Adrenal gland (tissue), 12 donors: Measurements from ENCODE around the gene USP25. TPM values are rescaled to one million over a fixed set of nuclear protein-coding genes. Genes with fewer than 3 reads are reported as not detected.
A peak's percentile ranks its signal among the peaks of the same experiment; 100 is the strongest.

Experiments used
- DNase-seq, 7 donors: peaks; one replicate each; pipeline ENCODE4 v3.0.0-alpha.2; 2019 to 2020
- H3K27ac ChIP-seq, 5 donors: fragments of 200-600 bp; sonication (generic) in 4 of 5; 1 replicate in 3 of 5; 2 replicates in 2 of 5; pipeline versions ENCODE4 v1.5.1 to v1.8.0; 2016 to 2020; ENCODE audit warnings: mild to moderate bottlenecking in 1 of 5
- H3K27me3 ChIP-seq: fragments of 200-600 bp; 2 replicates; pipeline ENCODE4 v1.8.0; 2021
- H3K36me3 ChIP-seq, 2 donors: fragments of 200-600 bp; replicated peaks in 1 of 2; 1 replicate in 1 of 2; 2 replicates in 1 of 2; pipeline versions ENCODE4 v1.5.1 to v1.8.0; 2018 to 2022
- H3K4me1 ChIP-seq, 2 donors: fragments of 200-600 bp; replicated peaks in 1 of 2; 1 replicate in 1 of 2; 2 replicates in 1 of 2; pipeline versions ENCODE4 v1.5.1 to v1.8.0; 2018 to 2021
- H3K4me3 ChIP-seq, 4 donors: fragments of 200-600 bp; sonication (generic) in 3 of 4; one replicate each; pipeline ENCODE4 v1.5.1; 2016 to 2018
- H3K9me3 ChIP-seq, 3 donors: fragments of 200-600 bp; sonication (generic) in 1 of 3; replicated peaks in 1 of 3; 1 replicate in 2 of 3; 2 replicates in 1 of 3; pipeline versions ENCODE4 v1.5.1 to v1.8.0; 2016 to 2021
- POLR2A ChIP-seq, 2 donors: fragments of 450-650 bp; IDR thresholded peaks; one replicate each; pipeline ENCODE4 v1.6.1; 2017; ENCODE audit warnings: antibody characterized with exemption in 2 of 2, mild to moderate bottlenecking in 2 of 2, moderate library complexity in 1 of 2
- WGBS, 4 donors: extraction: QIAGEN DNeasy Blood & Tissue Kit in 2 of 4; methylation state at CpG; one replicate each; pipeline versions ENCODE4 v1.1.5 to v1.1.7; 2013 to 2017; 5-methylcytosine and 5-hydroxymethylcytosine counted together
- intact Hi-C, 2 donors: fragments of 100-400 bp; cut with DNase I; formaldehyde crosslinking; loops; one replicate each; pipeline versions ENCODE4 v1.14.1 to v1.15.0; 2022 to 2023
- polyA plus RNA-seq, 3 donors: library from polyadenylated mRNA; stranded (reverse); fragments of 200-250 nt in 2 of 3; fragments of 350-450 nt in 1 of 3; fragmentation: Illumina TruSeq in 1 of 3; extraction: RNeasy Lipid Tissue Mini Kit (QIAGEN cat#74804) in 1 of 3; gene quantifications; one replicate each; pipeline ENCODE4 v1.2.3, GENCODE V29; 2013 to 2014
- total RNA-seq, 9 donors: library from RNA; depleted of rRNA in 4 of 9; stranded (reverse); fragments of >200 nt in 4 of 9; fragments of 120-200 nt in 1 of 9; fragmentation: NEBNext Ultra II Directional in 1 of 9; extraction: Animal tissue kit (Norgen Biotek cat#: 25700) in 1 of 9; gene quantifications; one replicate each; pipeline versions ENCODE4 v1.1.0 to v1.2.4, GENCODE V29; 2013 to 2023
- TF ChIP-seq, protein P1 (sequence below), 6 experiments: fragments of 450-650 bp in 4 of 6; fragments of 200-600 bp in 2 of 6; sonication (generic) in 1 of 6; IDR thresholded peaks; 1 replicate in 5 of 6; 2 replicates in 1 of 6; pipeline versions ENCODE4 v1.5.1 to v1.8.0; 2016 to 2021; ENCODE audit warnings: antibody characterized with exemption in 6 of 6, mild to moderate bottlenecking in 2 of 6, moderate library complexity in 1 of 6
- donor health status: healthy with polysubstance abuse.
- donor health status: Bipolar disorder and iron deficiency.
- donor health status: DM: yes; HTN: yes; CAD: no.
- donor health status: DM: no; HTN: no; CAD: no.
- donor health status: DM: no; HTN: no; CAD: no.
- donor health status: DM: yes; HTN: yes; CAD: no.

USP25 gene
- total and polyA plus RNA-seq, 12 donors: 11.8 to 47.4 (median 38.3) TPM

DNA sequence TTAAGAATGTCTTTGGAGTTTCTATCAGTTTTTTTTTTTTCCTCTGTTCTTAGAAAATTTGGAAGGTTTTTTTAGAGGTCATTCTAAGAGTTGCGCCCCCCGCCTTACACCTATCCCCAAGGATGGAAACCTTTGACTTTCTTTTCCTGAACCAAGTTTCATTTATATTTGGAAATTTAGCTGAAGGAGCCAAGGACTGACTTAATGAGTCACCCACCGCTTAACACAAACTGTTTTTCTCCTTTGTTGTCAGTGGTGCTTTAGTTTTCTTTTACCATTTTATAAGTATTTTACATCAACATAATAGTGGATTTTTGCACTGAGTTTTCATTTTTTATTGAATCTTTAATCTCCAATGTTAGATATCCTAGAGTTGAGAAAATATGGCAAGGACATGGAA is 25.3 kb downstream of the USP25 start:
- no peaks in the 10 kb centered on the region for H3K27me3 ChIP-seq
- peaks cover 15 to 37% of the 10 kb centered on the region in 2 donors for H3K4me1 ChIP-seq
- TF ChIP-seq POLR2A (IDR thresholded peaks at IDR 0.05): no peak
- TF ChIP-seq, protein P1, sequence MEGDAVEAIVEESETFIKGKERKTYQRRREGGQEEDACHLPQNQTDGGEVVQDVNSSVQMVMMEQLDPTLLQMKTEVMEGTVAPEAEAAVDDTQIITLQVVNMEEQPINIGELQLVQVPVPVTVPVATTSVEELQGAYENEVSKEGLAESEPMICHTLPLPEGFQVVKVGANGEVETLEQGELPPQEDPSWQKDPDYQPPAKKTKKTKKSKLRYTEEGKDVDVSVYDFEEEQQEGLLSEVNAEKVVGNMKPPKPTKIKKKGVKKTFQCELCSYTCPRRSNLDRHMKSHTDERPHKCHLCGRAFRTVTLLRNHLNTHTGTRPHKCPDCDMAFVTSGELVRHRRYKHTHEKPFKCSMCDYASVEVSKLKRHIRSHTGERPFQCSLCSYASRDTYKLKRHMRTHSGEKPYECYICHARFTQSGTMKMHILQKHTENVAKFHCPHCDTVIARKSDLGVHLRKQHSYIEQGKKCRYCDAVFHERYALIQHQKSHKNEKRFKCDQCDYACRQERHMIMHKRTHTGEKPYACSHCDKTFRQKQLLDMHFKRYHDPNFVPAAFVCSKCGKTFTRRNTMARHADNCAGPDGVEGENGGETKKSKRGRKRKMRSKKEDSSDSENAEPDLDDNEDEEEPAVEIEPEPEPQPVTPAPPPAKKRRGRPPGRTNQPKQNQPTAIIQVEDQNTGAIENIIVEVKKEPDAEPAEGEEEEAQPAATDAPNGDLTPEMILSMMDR (IDR thresholded peaks at IDR 0.05): no peak
- intact Hi-C loops: no loop called here
- H3K9me3 ChIP-seq: no peaks in the 10 kb centered on the region
- H3K4me3 ChIP-seq: peak overlapping the region in 1 of 4 donors; percentile 2
- DNase-seq: no peak
- H3K36me3 ChIP-seq: no peaks in the 10 kb centered on the region
- H3K27ac ChIP-seq: no peak overlapping the region
- WGBS, 4 donors: 35 to 60% (median 50%) methylated on average over 3 of the region's 3 CpGs

DNA sequence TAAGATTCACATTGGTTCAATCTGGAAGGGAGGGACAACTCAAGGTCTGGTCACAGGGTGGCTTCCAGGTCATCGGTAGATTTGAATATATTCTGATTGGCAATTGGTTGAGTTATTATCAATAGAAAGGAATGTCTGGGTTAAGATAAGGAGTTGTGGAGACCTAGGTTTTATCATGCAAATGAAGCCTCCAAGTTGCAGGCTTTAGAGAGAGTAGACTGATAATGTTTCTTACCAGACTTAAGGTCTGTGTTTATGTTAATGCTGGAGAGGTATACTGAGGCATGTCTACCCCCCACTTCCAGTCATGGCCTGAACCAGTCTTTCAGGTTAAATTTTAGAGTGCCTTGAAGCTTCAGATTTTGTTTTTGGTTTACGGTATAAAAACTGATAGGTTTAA is 29.7 kb downstream of the USP25 start:
- Histone ChIP-seq H3K4me1 (peaks cover 7 to 13% of the 10 kb centered on the region in 2 donors), H3K27me3 (no peaks in the 10 kb centered on the region), H3K9me3 (no peaks in the 10 kb centered on the region), H3K4me3 (no peak overlapping the region), H3K36me3 (no peaks in the 10 kb centered on the region), H3K27ac (no peak overlapping the region)
- 85 to 91% (median 87%) methylated on average over 2 of the region's 2 CpGs for WGBS, 4 donors
- intact Hi-C loops: no loop called here
- no peak for DNase-seq
- TF ChIP-seq, protein P1 (IDR thresholded peaks at IDR 0.05): no peak
- no peak for TF ChIP-seq POLR2A (IDR thresholded peaks at IDR 0.05)

DNA sequence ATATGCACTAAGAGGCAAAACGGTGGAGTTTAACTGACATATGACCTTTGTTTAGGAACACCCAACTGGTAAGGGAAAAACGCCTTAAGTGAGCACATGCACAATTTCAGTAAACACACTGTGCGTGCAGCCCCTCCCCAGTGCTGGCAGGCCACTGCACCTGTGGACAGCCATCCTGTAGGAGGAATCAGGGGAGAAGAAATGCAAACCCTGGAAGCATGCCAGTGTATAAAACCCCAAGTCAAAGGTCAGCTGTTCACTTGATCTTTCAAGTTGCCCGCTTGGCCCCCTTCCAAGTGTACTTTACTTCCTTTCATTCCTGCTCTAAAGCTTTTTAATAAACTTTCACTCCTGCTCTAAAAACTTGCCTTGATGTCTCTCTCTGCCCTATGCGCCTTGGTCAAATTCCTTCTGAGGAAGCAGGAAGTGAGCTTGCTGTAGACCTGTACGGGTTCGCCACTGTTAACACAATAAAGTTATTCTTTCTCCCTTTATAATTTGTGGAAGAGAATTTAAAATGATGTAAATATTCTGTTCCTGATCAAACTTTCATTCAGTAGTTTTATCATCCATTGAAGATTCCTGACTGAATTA is 31.8 kb downstream of the USP25 start:
- H3K27me3 ChIP-seq: no peaks in the 10 kb centered on the region
- intact Hi-C loops: no loop called here
- peak in 1 of 7 donors; percentile 18 for DNase-seq
- no peaks in the 10 kb centered on the region for H3K9me3 ChIP-seq
- TF ChIP-seq, protein P1 (IDR thresholded peaks at IDR 0.05): no peak
- no peak for TF ChIP-seq POLR2A (IDR thresholded peaks at IDR 0.05)
- 83 to 92% (median 90%) methylated on average over 7 of the region's 7 CpGs for WGBS, 4 donors
- H3K36me3 ChIP-seq: no peaks in the 10 kb centered on the region
- peaks cover 0 to 2% of the 10 kb centered on the region in 2 donors for H3K4me1 ChIP-seq
- H3K4me3 ChIP-seq: no peak overlapping the region
- H3K27ac ChIP-seq: no peak overlapping the region

- Histone ChIP-seq H3K9me3 (no peaks in the 10 kb centered on the region), H3K27ac (no peak overlapping the region), H3K4me1 (peaks cover 0 to 18% of the 10 kb centered on the region in 2 donors), H3K36me3 (no peaks in the 10 kb centered on the region), H3K27me3 (no peaks in the 10 kb centered on the region), H3K4me3 (no peak overlapping the region)
- no peak for DNase-seq
- 48 to 58% (median 56%) methylated on average over 1 of the region's 1 CpG for WGBS, 4 donors
- intact Hi-C loops: no loop called here
- TF ChIP-seq, protein P1 (IDR thresholded peaks at IDR 0.05): no peak
- no peak for TF ChIP-seq POLR2A (IDR thresholded peaks at IDR 0.05)
Observed at GRCh38 chr21:15763359-15763758, 33.6 kb downstream of the USP25 start.
